OCI-LY1 (cell line): ENCODE measurements around the gene ZBTB16.

Experiments
- CTCF ChIP-seq: fragments of 200-600 bp; sonication (generic), shearing (Covaris generic); IDR thresholded peaks from 2 replicates; pipeline ENCODE4 v1.5.1; 2017; ENCODE audit warnings: mild to moderate bottlenecking, antibody characterized with exemption, low read length, moderate library complexity, mixed read lengths
- EZH2 ChIP-seq: fragments of 200-600 bp; sonication (generic), shearing (Covaris generic); IDR thresholded peaks from 2 replicates; pipeline ENCODE4 v1.8.0; 2017; ENCODE audit warnings: borderline replicate concordance, mixed run types, mild to moderate bottlenecking, antibody characterized with exemption, low read length, moderate library complexity, mixed read lengths

- TF ChIP-seq EZH2 (no peak), CTCF (no peak)
Measured at GRCh38 chr11:114058871-114059277, 637 bp upstream of the ZBTB16 start.
